ENCODE measurements around the gene CFHR2.
"Not testable (repeated sequence)": the region's sequence is repeated elsewhere in the genome, so short reads cannot be mapped to it uniquely, and the experiment has no call there.

The CFHR2 gene

DNA sequence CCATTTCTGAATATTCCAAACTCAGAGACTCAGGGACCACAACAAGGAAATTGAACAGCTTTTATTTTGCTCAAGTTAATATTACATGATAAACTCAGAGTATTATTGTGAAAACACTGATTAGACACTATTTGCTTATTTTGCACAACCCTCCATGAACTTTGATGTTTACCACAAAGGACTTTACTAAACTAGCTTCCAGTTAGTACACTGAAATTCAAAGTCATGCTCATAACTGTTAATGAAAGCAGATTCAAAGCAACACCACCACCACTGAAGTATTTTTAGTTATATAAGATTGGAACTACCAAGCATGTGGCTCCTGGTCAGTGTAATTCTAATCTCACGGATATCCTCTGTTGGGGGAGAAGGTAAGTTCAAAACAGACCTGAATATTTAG is at the start of gene CFHR2:
TSS of gene CFHR2 (plus strand) at position 171 of the 400 bp plus-strand sequence. CDS start at position 314, 143 bp downstream.
- not testable (repeated sequence) for DNase-seq (ENCODE audit: low read depth in 1 of 2, low spot score in 1 of 2)

DNA sequence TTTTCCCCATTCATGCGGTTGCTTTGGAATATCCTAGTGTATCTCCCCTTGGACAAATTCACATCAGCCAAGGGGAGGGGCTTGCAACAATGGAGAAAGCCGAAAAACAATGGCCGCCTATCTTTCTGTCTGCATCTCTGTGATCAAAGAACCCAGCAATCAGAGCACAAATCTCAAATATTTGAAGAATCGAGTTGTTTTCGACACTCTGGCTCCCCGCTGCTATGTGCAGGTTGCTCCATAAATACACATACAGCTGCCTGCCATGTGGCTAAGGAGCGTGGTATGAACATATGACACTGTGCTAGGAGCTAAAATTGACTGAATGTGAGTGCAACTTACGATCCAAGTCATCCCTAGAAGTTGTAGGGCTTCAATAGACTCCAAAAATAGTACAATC is 47.2 kb upstream of the CFHR2 start:
- DNase-seq (ENCODE audit: low read depth in 1 of 2, low spot score in 1 of 2) = no peak

- DNase-seq (ENCODE audit: low read depth in 1 of 2, low spot score in 1 of 2) = no peak
These were observed 46.2 kb upstream of the CFHR2 start for GRCh38 chr1:196897158-196897828.

- no peak for DNase-seq (ENCODE audit: low read depth in 1 of 2, low spot score in 1 of 2)
These were observed 41.2 kb upstream of the CFHR2 start for GRCh38 chr1:196902344-196902743.

GRCh38 chr1:196910215-196910614 is 33.3 kb upstream of the CFHR2 start:
- DNase-seq (ENCODE audit: low read depth in 1 of 2, low spot score in 1 of 2) = no peak

DNA sequence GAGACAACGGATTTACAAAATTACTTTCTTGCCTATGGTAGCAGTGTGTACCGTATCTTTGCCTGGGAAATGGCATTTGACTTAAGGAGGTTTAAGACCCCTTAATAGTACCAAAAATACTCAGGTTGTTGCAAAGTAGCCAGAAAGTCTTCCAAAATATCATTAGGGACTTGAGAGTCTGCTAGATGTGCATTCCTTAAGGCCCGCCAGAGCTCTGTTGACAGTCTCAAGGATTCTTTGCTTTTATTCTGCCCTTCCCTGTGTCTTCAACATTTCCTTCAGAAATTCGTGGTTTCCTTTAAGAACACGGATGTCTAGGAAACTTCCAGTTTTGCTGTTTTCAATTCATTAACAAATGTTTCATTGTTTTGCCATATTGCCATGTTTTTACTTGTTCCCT is 31.3 kb upstream of the CFHR2 start:
- DNase-seq (ENCODE audit: low read depth in 1 of 2, low spot score in 1 of 2) = not testable (repeated sequence)

DNA sequence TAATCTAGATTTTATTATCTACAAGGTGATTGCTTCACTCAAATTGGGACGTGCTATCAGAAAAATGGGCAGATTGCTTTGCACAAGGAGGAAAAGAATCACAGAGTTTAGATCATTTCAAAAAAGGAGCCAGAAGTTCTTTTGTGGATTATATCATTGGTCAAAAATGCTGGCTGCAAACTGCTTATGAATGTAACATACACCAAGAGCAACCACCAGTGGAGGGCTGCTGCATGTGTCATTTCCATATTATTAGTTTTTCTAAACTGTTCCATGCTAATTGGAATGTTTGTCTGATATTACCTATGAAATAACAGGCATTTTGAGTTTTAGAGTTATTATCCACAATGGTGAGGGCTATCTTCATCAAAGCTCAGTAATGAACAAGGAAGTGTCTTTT is 16.7 kb upstream of the CFHR2 start:
- not testable (repeated sequence) for DNase-seq (ENCODE audit: low read depth in 1 of 2, low spot score in 1 of 2)

DNA sequence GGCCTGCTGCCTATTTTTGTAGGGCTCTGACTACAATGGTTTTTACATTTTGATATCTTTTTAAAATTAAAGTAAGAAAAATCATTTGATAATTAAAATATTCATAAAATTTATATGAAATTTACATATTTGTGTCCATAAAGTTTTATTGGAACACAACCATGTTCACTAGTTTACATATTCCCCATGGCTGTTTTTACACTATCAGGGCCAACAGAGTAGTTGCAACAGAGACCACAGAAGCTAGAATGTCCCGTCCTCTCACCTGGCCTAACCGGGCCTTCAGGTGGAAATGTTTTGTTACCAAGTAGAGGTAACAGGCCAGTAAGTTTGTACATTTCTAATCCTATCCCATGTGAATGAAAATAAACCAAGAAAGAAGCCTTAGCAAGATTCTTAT is 10.7 kb upstream of the CFHR2 start:
- not testable (repeated sequence) for DNase-seq (ENCODE audit: low read depth in 1 of 2, low spot score in 1 of 2)

GRCh38 chr1:196933531-196934189 is 9.9 kb upstream of the CFHR2 start:
- no peak for DNase-seq (ENCODE audit: low read depth in 1 of 2, low spot score in 1 of 2)

- DNase-seq (ENCODE audit: low read depth in 1 of 2, low spot score in 1 of 2) = not testable (repeated sequence)
These were observed 2.1 kb upstream of the CFHR2 start for GRCh38 chr1:196941474-196941873.

- DNase-seq (ENCODE audit: low read depth in 1 of 2, low spot score in 1 of 2) = no peak
These were observed 8.3 kb downstream of the CFHR2 start for GRCh38 chr1:196951711-196952394.

DNA sequence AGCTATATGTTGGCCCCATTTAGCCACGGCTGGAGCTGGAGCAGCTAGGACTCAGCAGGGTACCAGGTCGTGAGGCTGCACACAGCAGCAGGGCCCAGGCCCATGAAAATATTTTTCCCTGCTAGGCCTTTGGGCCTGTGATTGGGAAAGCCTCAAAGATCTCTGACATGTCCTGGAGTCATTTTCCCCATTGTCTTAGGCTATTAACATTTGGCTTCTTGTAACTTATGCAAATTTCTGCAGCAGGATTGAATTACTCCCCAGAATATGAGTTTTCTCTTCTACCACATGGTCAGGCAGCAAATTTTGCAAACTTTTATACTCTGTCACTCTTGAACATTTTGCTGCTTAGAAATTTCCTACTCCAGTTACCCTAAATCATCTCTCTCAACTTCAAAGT is 11.2 kb downstream of the CFHR2 start:
- no peak for DNase-seq (ENCODE audit: low read depth in 1 of 2, low spot score in 1 of 2)

GRCh38 chr1:196955926-196956325 is 12.4 kb downstream of the CFHR2 start:
- no peak for DNase-seq (ENCODE audit: low read depth in 1 of 2, low spot score in 1 of 2)

GRCh38 chr1:196960854-196961253 is 17.3 kb downstream of the CFHR2 start:
- no peak for DNase-seq (ENCODE audit: low read depth in 1 of 2, low spot score in 1 of 2)

DNA sequence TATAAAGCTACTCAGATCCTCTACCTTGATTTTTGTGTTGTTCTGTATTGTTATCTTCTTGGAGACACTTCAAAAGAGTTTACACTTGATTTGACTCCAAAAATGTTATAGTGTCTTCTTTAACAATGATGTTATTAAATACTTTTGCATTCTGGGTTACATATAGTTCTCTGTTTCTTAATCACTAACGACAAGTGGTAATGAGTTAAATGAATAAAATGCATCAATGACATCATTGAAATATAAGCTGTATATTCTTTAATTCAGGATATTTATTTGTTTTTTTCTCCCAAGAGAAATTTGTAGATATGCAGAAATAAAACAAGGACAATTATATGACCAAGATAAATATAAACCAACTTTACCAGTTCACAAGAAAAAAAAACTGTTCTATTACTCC is 26.6 kb downstream of the CFHR2 start:
- DNase-seq (ENCODE audit: low read depth in 1 of 2, low spot score in 1 of 2) = no peak

DNA sequence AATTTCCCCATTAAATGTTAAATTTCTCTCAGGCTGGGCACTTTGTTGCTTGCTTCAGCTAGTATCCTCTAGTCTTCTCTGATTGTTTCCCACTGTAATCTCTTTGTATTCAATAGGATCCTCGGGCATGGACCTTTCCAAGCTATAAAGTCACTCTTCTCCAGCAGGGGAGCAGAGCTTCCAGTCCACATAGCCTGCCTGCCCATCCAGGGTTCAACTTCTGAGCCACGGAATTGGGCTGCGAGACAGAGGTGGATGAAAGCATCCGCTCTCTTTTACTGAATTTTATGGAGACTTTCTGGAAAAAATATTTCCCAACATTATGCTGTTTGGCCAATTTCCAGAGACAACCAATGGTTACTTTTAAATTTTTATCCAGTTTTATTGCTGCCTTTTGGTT is 32.7 kb downstream of the CFHR2 start:
- DNase-seq (ENCODE audit: low read depth in 1 of 2, low spot score in 1 of 2) = no peak

GRCh38 chr1:196977278-196977677 is 33.7 kb downstream of the CFHR2 start, which contains the start of gene CFHR5:
CFHR5 (plus strand) TSS chr1:196977556; CDS start chr1:196977665, 109 bp downstream.
- no peak for DNase-seq (ENCODE audit: low read depth in 1 of 2, low spot score in 1 of 2)

DNA sequence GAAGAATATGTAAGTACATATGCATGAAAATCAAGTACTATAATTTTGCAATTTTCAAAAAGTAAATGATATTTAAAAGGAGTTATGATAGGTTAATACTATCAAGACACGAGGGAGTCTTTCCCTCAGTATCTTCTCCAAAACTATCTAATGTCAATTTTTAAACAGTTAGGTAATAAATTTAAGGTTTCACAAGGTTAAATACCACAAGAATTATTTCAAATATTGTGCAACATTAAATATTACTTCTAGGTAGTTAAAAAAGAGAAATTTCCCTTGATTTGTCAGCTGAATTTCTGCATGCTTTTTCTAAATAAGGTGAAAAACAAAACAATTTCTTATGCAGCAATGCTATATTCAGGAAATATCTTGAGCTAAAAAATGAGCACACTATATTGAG is 37.3 kb downstream of the CFHR2 start:
- no peak for DNase-seq (ENCODE audit: low read depth in 1 of 2, low spot score in 1 of 2)

- DNase-seq (ENCODE audit: low read depth in 1 of 2, low spot score in 1 of 2) = not testable (repeated sequence)
These were observed 38.7 kb downstream of the CFHR2 start for GRCh38 chr1:196982247-196982646.

- DNase-seq (ENCODE audit: low read depth in 1 of 2, low spot score in 1 of 2) = not testable (repeated sequence)
These were observed 48.5 kb downstream of the CFHR2 start for GRCh38 chr1:196991919-196992651.

DNA sequence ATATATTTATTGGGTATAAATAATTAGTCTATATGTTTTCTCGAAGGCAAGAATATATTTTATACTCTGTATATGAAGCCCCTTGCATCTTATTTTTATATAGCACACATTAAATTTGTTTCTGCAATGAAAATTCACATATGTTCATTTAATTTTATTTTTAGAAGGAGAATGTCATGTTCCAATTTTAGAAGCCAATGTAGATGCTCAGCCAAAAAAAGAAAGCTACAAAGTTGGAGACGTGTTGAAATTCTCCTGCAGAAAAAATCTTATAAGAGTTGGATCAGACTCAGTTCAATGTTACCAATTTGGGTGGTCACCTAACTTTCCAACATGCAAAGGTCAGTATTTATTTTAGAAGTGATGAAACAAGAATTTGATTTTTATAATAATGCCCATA is 50.4 kb downstream of the CFHR2 start:
- DNase-seq (ENCODE audit: low read depth in 1 of 2, low spot score in 1 of 2) = no peak

Data from stimulated activated CD4-positive, alpha-beta T cell treated with anti-CD3 and anti-CD28 coated beads, Interleukin-15, amount 100 ng/mL, for 1 hour (primary cell).